HG02623 (cell line): ENCODE measurements around the gene SPOCK1.
"Not testable (repeated sequence)": the region's sequence is repeated elsewhere in the genome, so short reads cannot be mapped to it uniquely, and the experiment has no call there.

Experiments used
- ATAC-seq: cut with Tn5 transposase; IDR thresholded peaks from one replicate; pipeline ENCODE4 v1.9.1; 2021; ENCODE audit warnings: moderate library complexity; ENCODE audit not compliant: unreplicated experiment

SPOCK1 gene

GRCh38 chr5:136998854-136999357 lies 500.2 kb downstream of the SPOCK1 start:
- no peak for ATAC-seq

GRCh38 chr5:136994154-136994553 lies 505.0 kb downstream of the SPOCK1 start:
- no peak for ATAC-seq

- ATAC-seq = no peak
Measured at GRCh38 chr5:136992796-136993489, 506.2 kb downstream of the SPOCK1 start.

GRCh38 chr5:136985785-136986475 lies 513.2 kb downstream of the SPOCK1 start:
- ATAC-seq = no peak

- no peak for ATAC-seq
Measured at GRCh38 chr5:136984772-136985446, 514.2 kb downstream of the SPOCK1 start.

- ATAC-seq = no peak
Measured at GRCh38 chr5:136981936-136982335, 517.2 kb downstream of the SPOCK1 start.

GRCh38 chr5:136979131-136979530 lies 520.0 kb downstream of the SPOCK1 start:
- no peak for ATAC-seq

GRCh38 chr5:136963504-136963903 lies 535.6 kb downstream of the SPOCK1 start:
- no peak for ATAC-seq

GRCh38 chr5:136957428-136957827 lies 541.7 kb downstream of the SPOCK1 start:
- ATAC-seq = no peak

GRCh38 chr5:136954142-136954541 lies 545.0 kb downstream of the SPOCK1 start:
- ATAC-seq = not testable (repeated sequence)

GRCh38 chr5:136953346-136954069 lies 545.6 kb downstream of the SPOCK1 start:
- ATAC-seq = not testable (repeated sequence)

- no peak for ATAC-seq
Measured at GRCh38 chr5:136927571-136927970, 571.6 kb downstream of the SPOCK1 start.

- no peak for ATAC-seq
Measured at GRCh38 chr5:136926073-136926472, 573.1 kb downstream of the SPOCK1 start.
